Raji (cell line): ENCODE results near the gene C16orf86.

Experiments
- POLR2A ChIP-seq: IDR thresholded peaks from 2 replicates; pipeline ENCODE4 v1.6.1; 2011; ENCODE audit warnings: low read depth, low read length, control low read depth; ENCODE audit not compliant: insufficient read depth

The C16orf86 gene

GRCh38 chr16:67650023-67650422 lies 16.6 kb upstream of the C16orf86 start:
- no peak for TF ChIP-seq POLR2A

- no peak for TF ChIP-seq POLR2A
These were observed 15.6 kb upstream of the C16orf86 start for GRCh38 chr16:67651039-67651438.

- TF ChIP-seq POLR2A, result no peak
These were observed 14.8 kb upstream of the C16orf86 start for GRCh38 chr16:67651847-67652246.

- no peak for TF ChIP-seq POLR2A
These were observed 14.0 kb upstream of the C16orf86 start for GRCh38 chr16:67652578-67653127.

- no peak for TF ChIP-seq POLR2A
These were observed 13.4 kb upstream of the C16orf86 start for GRCh38 chr16:67653128-67653788.

GRCh38 chr16:67653789-67654402 lies 12.7 kb upstream of the C16orf86 start:
- TF ChIP-seq POLR2A, result no peak

- 0 out of 2 replicates have a peak, but pooled peaks have one; percentile 6 for TF ChIP-seq POLR2A
These were observed 12.2 kb upstream of the C16orf86 start for GRCh38 chr16:67654403-67654911.

GRCh38 chr16:67655363-67655762 lies 11.3 kb upstream of the C16orf86 start:
- no peak for TF ChIP-seq POLR2A

GRCh38 chr16:67656344-67657016 lies 10.1 kb upstream of the C16orf86 start:
- TF ChIP-seq POLR2A, result peak; percentile 24; the same call in 1 of the 2 replicates

GRCh38 chr16:67657017-67657608 lies 9.5 kb upstream of the C16orf86 start:
- TF ChIP-seq POLR2A, result no peak

GRCh38 chr16:67657751-67658518 lies 8.7 kb upstream of the C16orf86 start:
- TF ChIP-seq POLR2A, result no peak

- TF ChIP-seq POLR2A, result no peak
These were observed 7.6 kb upstream of the C16orf86 start for GRCh38 chr16:67658849-67659674.

- peak; percentile 95 for TF ChIP-seq POLR2A
These were observed 6.7 kb upstream of the C16orf86 start, which contains the start of gene ACD for GRCh38 chr16:67659675-67660563. Gene ACD, minus strand, starts transcription at chr16:67660260. Its CDS starts 40 bp downstream, at chr16:67660220.

- peak; percentile 61 for TF ChIP-seq POLR2A
These were observed 6.0 kb upstream of the C16orf86 start, which contains the start of gene PARD6A for GRCh38 chr16:67660564-67661028. Gene PARD6A, plus strand, starts transcription at chr16:67660960. Its CDS starts 79 bp downstream, at chr16:67661039.
